Measurements from ENCODE around the gene SCAPER.

GRCh38 chr15:76752549-76752948 lies 152.6 kb downstream of the SCAPER start:
- TF ChIP-seq CTCF (conservative IDR thresholded peaks at IDR 0.05; ENCODE audit: low read depth, low read length) (no peak), EZH2 (IDR thresholded peaks at IDR 0.05; ENCODE audit: borderline replicate concordance, low read depth, low read length, poor library complexity, severe bottlenecking) (no peak)
